Activated naive CD4-positive, alpha-beta T cell treated with anti-CD3 and anti-CD28 coated beads, Interleukin-2, amount 50 U/mL, for 24 hours (primary cell): ENCODE results near the gene UBE2D2.
"Not testable (repeated sequence)": the region's sequence is repeated elsewhere in the genome, so short reads cannot be mapped to it uniquely, and the experiment has no call there.

ENCODE experiments used
- H3K27ac Mint-ChIP-seq: one replicate; pipeline ENCODE4 v1.8.0; 2021; ENCODE audit warnings: mild to moderate bottlenecking, mixed read lengths
- H3K27me3 Mint-ChIP-seq: one replicate; pipeline ENCODE4 v1.8.0; 2021; ENCODE audit warnings: mixed read lengths
- H3K36me3 Mint-ChIP-seq: one replicate; pipeline ENCODE4 v1.8.0; 2021; ENCODE audit warnings: mixed read lengths
- H3K4me1 Mint-ChIP-seq: one replicate; pipeline ENCODE4 v1.8.0; 2021; ENCODE audit warnings: mixed read lengths
- H3K4me3 Mint-ChIP-seq: one replicate; pipeline ENCODE4 v1.8.0; 2021; ENCODE audit warnings: mild to moderate bottlenecking, mixed read lengths
- H3K9me3 Mint-ChIP-seq: one replicate; pipeline ENCODE4 v1.8.0; 2021; ENCODE audit warnings: mixed read lengths

The UBE2D2 gene

GRCh38 chr5:139560752-139561654, at the start of gene UBE2D2:
Gene UBE2D2 (plus strand): TSS chr5:139561339. CDS start chr5:139561792, 453 bp downstream.
- H3K9me3 Mint-ChIP-seq, result no peaks in the 10 kb centered on the region
- peak within 1 kb of the TSS; percentile 99 for H3K27ac Mint-ChIP-seq
- peak within 1 kb of the TSS; percentile 97 for H3K4me3 Mint-ChIP-seq
- no peaks in the 10 kb centered on the region for H3K27me3 Mint-ChIP-seq
- H3K36me3 Mint-ChIP-seq, result peaks cover 6% of the 10 kb centered on the region
- H3K4me1 Mint-ChIP-seq, result peaks cover 37% of the 10 kb centered on the region

- Mint-ChIP-seq H3K9me3 (no peaks in the 10 kb centered on the region), H3K27ac (no peak overlapping the region), H3K4me3 (peak overlapping the region; percentile 40), H3K4me1 (peaks cover 42% of the 10 kb centered on the region), H3K36me3 (no peaks in the 10 kb centered on the region), H3K27me3 (no peaks in the 10 kb centered on the region)
Observed at GRCh38 chr5:139512786-139513390, 48.3 kb upstream of the UBE2D2 start.

DNA sequence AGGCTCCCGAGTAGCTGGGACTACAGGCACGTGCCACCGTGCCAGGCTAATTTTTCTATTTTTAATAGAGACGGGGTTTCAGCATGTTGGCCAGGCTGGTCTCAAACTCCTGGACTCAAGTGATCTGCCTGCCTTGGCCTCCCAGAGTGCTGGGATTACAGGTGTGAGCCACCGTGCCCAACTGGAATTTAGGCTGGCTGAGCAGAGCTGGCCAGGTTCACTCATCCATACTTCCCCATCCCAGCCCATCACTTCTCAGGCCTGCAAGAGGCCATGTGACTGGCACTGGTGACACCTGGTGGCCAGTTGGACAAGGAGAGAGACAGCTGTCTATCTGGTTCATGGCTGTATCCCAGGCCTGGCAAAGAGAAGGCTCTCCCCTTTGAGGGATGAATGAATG, 47.7 kb upstream of the UBE2D2 start:
- H3K27ac Mint-ChIP-seq, result peak overlapping the region; percentile 52
- not testable (repeated sequence) for H3K9me3 Mint-ChIP-seq, H3K36me3 Mint-ChIP-seq, H3K27me3 Mint-ChIP-seq, H3K4me3 Mint-ChIP-seq
- peaks cover 44% of the 10 kb centered on the region for H3K4me1 Mint-ChIP-seq

DNA sequence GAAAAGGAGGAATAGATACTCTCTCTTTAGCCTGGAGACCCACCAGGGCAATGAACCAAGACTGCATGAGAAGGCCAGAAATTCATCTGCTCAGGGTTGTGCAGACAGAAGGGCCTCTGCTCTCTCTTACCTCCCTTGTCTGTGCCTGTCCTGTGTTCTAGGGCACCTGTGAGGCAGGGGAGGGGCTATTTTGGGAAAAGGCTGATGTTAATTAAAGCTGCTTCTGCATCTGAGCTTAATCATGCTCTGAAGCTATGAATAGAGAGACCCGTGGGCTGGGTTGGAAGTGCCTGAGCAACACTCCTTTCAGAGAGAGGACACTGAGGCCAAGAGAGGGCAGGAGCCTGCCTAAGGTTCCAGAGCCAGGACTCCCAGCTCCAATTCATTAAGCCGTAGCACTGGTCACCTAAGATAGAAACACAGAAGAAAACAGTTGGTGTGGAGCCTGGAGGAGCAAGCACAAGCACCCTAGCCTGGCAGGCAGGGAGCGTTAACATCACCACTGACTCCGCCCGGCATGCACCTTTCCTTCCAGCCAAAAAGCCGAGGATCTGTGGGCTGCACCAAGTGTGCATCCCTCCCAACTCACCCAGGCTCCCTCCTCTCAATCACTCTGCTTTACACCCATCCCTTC, 47.2 kb upstream of the UBE2D2 start:
- H3K27ac Mint-ChIP-seq, result peak overlapping the region; percentile 52
- H3K9me3 Mint-ChIP-seq, result no peaks in the 10 kb centered on the region
- H3K4me1 Mint-ChIP-seq, result peaks cover 47% of the 10 kb centered on the region
- H3K27me3 Mint-ChIP-seq, result no peaks in the 10 kb centered on the region
- H3K4me3 Mint-ChIP-seq, result no peak overlapping the region
- H3K36me3 Mint-ChIP-seq, result no peaks in the 10 kb centered on the region

GRCh38 chr5:139514486-139514856, 46.7 kb upstream of the UBE2D2 start:
- H3K4me3 Mint-ChIP-seq, result no peak overlapping the region
- peaks cover 49% of the 10 kb centered on the region for H3K4me1 Mint-ChIP-seq
- no peak overlapping the region for H3K27ac Mint-ChIP-seq

GRCh38 chr5:139517683-139518564, 43.2 kb upstream of the UBE2D2 start:
- Mint-ChIP-seq H3K9me3 (no peaks in the 10 kb centered on the region), H3K4me1 (peaks cover 18% of the 10 kb centered on the region), H3K4me3 (peak overlapping the region; percentile 83), H3K36me3 (no peaks in the 10 kb centered on the region), H3K27ac (peak overlapping the region; percentile 93), H3K27me3 (no peaks in the 10 kb centered on the region)

More at GRCh38 chr5:139514486-139514856, 46.7 kb upstream of the UBE2D2 start:
- Mint-ChIP-seq H3K27me3 (no peaks in the 10 kb centered on the region), H3K36me3 (no peaks in the 10 kb centered on the region), H3K9me3 (no peaks in the 10 kb centered on the region)

DNA sequence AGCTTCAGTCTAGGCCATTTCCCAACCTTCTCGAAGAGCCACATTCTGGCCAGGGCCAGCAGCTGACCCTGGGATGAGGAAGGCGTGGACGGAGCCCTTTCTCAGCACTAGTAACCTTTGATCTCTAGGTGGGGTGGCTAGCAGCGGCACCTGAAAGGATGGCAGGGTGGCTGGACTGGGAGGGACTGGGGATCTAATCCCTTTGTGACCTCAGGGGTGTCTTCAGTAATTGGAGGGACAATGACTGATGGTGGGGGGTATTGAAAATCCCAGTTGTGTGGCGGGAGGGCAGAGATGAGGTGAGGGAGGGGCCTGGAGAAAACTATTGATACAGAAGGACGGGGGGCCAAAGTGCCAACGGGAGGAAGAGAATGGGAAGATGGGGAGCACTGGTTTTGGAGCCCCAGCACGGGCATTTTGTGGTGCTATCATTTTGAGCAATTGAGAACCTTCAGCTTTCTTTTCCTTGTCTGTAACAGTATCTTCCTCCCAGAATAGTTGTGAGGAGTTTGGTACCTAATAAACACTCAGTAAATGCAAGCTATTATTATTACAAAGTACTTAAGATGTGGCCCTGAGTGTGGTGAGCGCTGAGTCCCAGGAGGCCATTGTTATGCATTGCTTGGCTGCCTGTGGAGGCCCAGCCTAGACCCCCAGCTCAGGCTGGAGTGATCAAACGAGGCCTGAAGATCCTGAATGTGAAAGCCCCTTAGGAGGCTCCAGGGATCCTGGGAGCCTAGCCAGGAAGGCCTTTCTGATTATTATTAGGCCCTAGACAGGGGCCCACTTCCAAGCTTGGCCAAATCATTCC, 37.3 kb upstream of the UBE2D2 start:
- Mint-ChIP-seq H3K4me3 (no peak overlapping the region), H3K27ac (no peak overlapping the region), H3K27me3 (no peaks in the 10 kb centered on the region), H3K36me3 (no peaks in the 10 kb centered on the region), H3K4me1 (peaks cover 3% of the 10 kb centered on the region), H3K9me3 (no peaks in the 10 kb centered on the region)

DNA sequence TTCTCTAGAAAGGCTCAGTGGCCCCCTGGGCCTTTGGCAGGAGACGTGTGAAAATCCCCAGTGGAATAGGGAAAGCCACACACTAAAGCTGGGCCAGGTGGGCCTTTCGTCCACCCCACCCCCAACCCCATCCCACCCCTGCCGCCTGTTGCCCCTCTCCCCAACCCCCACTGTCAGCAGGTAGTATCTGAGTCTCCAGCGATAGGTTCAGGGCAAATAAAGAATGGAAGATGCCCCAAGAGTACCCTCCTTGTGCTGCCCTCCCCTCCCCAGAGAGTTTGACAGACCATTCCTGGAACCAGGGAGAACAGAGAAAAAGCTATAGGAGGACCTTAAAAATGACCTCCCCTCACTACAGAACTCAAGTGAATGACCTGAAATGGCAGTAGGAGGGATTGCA, 36.7 kb upstream of the UBE2D2 start:
- no peaks in the 10 kb centered on the region for H3K4me1 Mint-ChIP-seq

GRCh38 chr5:139524940-139525585, 36.1 kb upstream of the UBE2D2 start:
- H3K4me1 Mint-ChIP-seq, result no peaks in the 10 kb centered on the region
- no peak overlapping the region for H3K27ac Mint-ChIP-seq
- no peak overlapping the region for H3K4me3 Mint-ChIP-seq
- no peaks in the 10 kb centered on the region for H3K27me3 Mint-ChIP-seq
- no peaks in the 10 kb centered on the region for H3K9me3 Mint-ChIP-seq
- H3K36me3 Mint-ChIP-seq, result no peaks in the 10 kb centered on the region

More for the DNA sequence above, 36.7 kb upstream of the UBE2D2 start:
- Mint-ChIP-seq H3K36me3 (no peaks in the 10 kb centered on the region), H3K27me3 (no peaks in the 10 kb centered on the region), H3K27ac (no peak overlapping the region), H3K9me3 (no peaks in the 10 kb centered on the region), H3K4me3 (no peak overlapping the region)

GRCh38 chr5:139525586-139526308, 35.4 kb upstream of the UBE2D2 start:
- not testable (repeated sequence) for H3K9me3 Mint-ChIP-seq, H3K27ac Mint-ChIP-seq, H3K27me3 Mint-ChIP-seq, H3K4me1 Mint-ChIP-seq, H3K36me3 Mint-ChIP-seq, H3K4me3 Mint-ChIP-seq

GRCh38 chr5:139526309-139527089, 34.6 kb upstream of the UBE2D2 start:
- H3K4me1 Mint-ChIP-seq, H3K27me3 Mint-ChIP-seq, H3K4me3 Mint-ChIP-seq, H3K36me3 Mint-ChIP-seq, H3K9me3 Mint-ChIP-seq, H3K27ac Mint-ChIP-seq: not testable (repeated sequence)

GRCh38 chr5:139527090-139527470, 34.1 kb upstream of the UBE2D2 start:
- H3K27ac Mint-ChIP-seq, H3K4me1 Mint-ChIP-seq, H3K4me3 Mint-ChIP-seq, H3K9me3 Mint-ChIP-seq, H3K36me3 Mint-ChIP-seq, H3K27me3 Mint-ChIP-seq: not testable (repeated sequence)

- H3K27me3 Mint-ChIP-seq, H3K4me1 Mint-ChIP-seq, H3K9me3 Mint-ChIP-seq, H3K27ac Mint-ChIP-seq, H3K36me3 Mint-ChIP-seq, H3K4me3 Mint-ChIP-seq: not testable (repeated sequence)
Observed at GRCh38 chr5:139527896-139528467, 33.2 kb upstream of the UBE2D2 start.
